ENCODE measurements around the gene LRSAM1. TPM values are rescaled to one million over a fixed set of nuclear protein-coding genes. Genes with fewer than 3 reads are reported as not detected.

Gene LRSAM1
- total and polyA plus RNA-seq, 9 of the 15 experiments (the other 6 are each of a cell fraction or from before 2014, with no cell fraction given), result 0.07 to 16.2 (median 4.7) TPM

- TF ChIP-seq NFRKB (IDR thresholded peaks at IDR 0.05; ENCODE audit: low read depth), result no peak; the same call in 1 of the 2 replicates
- no peak for TF ChIP-seq NR4A1 (CRISPR knock-in tag; IDR thresholded peaks at IDR 0.05)
- TF ChIP-seq NR4A1 (tag; IDR thresholded peaks at IDR 0.05), result peak; percentile 65; the same call in 1 of the 2 replicates
- no peak for TF ChIP-seq NFIX (CRISPR knock-in tag; IDR thresholded peaks at IDR 0.05; ENCODE audit: low read depth)
- no peak for TF ChIP-seq PCBP2 (IDR thresholded peaks at IDR 0.05; ENCODE audit: low read depth, low read length, poor library complexity, severe bottlenecking)
- no peak for TF ChIP-seq SAFB2 (IDR thresholded peaks at IDR 0.05; ENCODE audit: borderline replicate concordance, low read depth, low read length, severe bottlenecking)
- TF ChIP-seq BRD9 (IDR thresholded peaks at IDR 0.05; ENCODE audit: low read depth, partially characterized antibody), result no peak
- TF ChIP-seq SAP30 (IDR thresholded peaks at IDR 0.05; ENCODE audit: borderline replicate concordance, insufficient read depth, low read depth, low read length, poor library complexity, severe bottlenecking), result peak; percentile 71
- TF ChIP-seq, protein P1, sequence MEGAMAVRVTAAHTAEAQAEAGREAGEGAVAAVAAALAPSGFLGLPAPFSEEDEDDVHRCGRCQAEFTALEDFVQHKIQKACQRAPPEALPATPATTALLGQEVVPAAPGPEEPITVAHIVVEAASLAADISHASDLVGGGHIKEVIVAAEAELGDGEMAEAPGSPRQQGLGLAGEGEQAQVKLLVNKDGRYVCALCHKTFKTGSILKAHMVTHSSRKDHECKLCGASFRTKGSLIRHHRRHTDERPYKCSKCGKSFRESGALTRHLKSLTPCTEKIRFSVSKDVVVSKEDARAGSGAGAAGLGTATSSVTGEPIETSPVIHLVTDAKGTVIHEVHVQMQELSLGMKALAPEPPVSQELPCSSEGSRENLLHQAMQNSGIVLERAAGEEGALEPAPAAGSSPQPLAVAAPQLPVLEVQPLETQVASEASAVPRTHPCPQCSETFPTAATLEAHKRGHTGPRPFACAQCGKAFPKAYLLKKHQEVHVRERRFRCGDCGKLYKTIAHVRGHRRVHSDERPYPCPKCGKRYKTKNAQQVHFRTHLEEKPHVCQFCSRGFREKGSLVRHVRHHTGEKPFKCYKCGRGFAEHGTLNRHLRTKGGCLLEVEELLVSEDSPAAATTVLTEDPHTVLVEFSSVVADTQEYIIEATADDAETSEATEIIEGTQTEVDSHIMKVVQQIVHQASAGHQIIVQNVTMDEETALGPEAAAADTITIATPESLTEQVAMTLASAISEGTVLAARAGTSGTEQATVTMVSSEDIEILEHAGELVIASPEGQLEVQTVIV (CRISPR knock-in tag; IDR thresholded peaks at IDR 0.05; ENCODE audit: borderline replicate concordance), result no peak
- TF ChIP-seq, protein P2, sequence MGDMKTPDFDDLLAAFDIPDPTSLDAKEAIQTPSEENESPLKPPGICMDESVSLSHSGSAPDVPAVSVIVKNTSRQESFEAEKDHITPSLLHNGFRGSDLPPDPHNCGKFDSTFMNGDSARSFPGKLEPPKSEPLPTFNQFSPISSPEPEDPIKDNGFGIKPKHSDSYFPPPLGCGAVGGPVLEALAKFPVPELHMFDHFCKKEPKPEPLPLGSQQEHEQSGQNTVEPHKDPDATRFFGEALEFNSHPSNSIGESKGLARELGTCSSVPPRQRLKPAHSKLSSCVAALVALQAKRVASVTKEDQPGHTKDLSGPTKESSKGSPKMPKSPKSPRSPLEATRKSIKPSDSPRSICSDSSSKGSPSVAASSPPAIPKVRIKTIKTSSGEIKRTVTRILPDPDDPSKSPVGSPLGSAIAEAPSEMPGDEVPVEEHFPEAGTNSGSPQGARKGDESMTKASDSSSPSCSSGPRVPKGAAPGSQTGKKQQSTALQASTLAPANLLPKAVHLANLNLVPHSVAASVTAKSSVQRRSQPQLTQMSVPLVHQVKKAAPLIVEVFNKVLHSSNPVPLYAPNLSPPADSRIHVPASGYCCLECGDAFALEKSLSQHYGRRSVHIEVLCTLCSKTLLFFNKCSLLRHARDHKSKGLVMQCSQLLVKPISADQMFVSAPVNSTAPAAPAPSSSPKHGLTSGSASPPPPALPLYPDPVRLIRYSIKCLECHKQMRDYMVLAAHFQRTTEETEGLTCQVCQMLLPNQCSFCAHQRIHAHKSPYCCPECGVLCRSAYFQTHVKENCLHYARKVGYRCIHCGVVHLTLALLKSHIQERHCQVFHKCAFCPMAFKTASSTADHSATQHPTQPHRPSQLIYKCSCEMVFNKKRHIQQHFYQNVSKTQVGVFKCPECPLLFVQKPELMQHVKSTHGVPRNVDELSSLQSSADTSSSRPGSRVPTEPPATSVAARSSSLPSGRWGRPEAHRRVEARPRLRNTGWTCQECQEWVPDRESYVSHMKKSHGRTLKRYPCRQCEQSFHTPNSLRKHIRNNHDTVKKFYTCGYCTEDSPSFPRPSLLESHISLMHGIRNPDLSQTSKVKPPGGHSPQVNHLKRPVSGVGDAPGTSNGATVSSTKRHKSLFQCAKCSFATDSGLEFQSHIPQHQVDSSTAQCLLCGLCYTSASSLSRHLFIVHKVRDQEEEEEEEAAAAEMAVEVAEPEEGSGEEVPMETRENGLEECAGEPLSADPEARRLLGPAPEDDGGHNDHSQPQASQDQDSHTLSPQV (IDR thresholded peaks at IDR 0.05), result peak; percentile 87
- no peak for TF ChIP-seq ZNF79 (CRISPR knock-in tag; IDR thresholded peaks at IDR 0.05; ENCODE audit: low read depth)
- no peak for TF ChIP-seq RREB1 (CRISPR knock-in tag; IDR thresholded peaks at IDR 0.05)
- no peak for TF ChIP-seq ASH1L (IDR thresholded peaks at IDR 0.05; ENCODE audit: borderline replicate concordance, low read depth, partially characterized antibody)
These were observed 27.2 kb upstream of the LRSAM1 start, which contains the start of gene ZNF79 (continued) for GRCh38 chr9:127423934-127424675.

Data from K562 (cell line).